WI38 (cell line): Measurements from ENCODE around the gene LSM4.
A peak's percentile ranks its signal among the peaks of the same experiment; 100 is the strongest.
"Not testable (repeated sequence)": the region's sequence is repeated elsewhere in the genome, so short reads cannot be mapped to it uniquely, and the experiment has no call there.

ENCODE experiments used
- H3K4me3 ChIP-seq: 2 replicates; pipeline ENCODE4 v1.5.1; 2011; ENCODE audit warnings: low read depth, mild to moderate bottlenecking, control low read depth, low read length
- TF ChIP-seq, protein P1 (sequence below): IDR thresholded peaks from 2 replicates; pipeline ENCODE4 v1.5.1; 2012; ENCODE audit warnings: low read depth, mild to moderate bottlenecking, control low read depth, low read length

Gene LSM4

DNA sequence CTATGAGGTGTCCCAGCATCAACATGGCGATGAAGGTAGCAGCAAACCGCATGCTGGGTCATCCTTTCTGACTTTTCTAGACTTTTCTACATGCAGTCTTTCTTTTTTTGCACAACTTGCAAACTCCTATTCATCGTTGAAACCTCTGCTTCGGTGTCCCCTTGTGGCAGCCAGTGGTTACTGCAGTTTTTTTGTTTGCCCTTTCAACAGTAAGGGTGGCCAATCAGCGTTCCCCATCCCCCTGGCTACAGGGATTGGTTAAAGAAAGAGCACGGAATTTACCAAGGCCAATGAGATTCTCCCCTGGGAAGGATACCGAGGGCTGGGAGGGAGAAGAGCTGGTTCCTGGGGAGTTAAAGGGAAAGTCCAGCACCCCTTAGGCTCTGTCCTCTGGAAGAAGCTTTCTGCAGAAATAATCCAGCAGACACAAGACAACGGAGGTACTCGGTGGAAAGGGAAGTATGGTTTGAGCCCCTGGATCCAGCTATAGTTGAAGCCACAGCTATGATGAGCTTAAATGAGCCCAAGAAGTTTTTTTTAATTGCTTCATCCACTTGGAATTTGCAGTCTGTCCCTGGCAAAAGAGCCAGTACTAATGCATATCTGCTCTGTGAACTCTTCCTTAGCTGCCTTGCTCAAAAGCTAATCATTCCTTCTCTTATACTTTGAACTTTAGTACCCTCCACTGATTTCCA is 5.6 kb upstream of the LSM4 start:
- peak overlapping the region; percentile 41 for H3K4me3 ChIP-seq
- TF ChIP-seq, protein P1, sequence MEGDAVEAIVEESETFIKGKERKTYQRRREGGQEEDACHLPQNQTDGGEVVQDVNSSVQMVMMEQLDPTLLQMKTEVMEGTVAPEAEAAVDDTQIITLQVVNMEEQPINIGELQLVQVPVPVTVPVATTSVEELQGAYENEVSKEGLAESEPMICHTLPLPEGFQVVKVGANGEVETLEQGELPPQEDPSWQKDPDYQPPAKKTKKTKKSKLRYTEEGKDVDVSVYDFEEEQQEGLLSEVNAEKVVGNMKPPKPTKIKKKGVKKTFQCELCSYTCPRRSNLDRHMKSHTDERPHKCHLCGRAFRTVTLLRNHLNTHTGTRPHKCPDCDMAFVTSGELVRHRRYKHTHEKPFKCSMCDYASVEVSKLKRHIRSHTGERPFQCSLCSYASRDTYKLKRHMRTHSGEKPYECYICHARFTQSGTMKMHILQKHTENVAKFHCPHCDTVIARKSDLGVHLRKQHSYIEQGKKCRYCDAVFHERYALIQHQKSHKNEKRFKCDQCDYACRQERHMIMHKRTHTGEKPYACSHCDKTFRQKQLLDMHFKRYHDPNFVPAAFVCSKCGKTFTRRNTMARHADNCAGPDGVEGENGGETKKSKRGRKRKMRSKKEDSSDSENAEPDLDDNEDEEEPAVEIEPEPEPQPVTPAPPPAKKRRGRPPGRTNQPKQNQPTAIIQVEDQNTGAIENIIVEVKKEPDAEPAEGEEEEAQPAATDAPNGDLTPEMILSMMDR, result peak; percentile 90

DNA sequence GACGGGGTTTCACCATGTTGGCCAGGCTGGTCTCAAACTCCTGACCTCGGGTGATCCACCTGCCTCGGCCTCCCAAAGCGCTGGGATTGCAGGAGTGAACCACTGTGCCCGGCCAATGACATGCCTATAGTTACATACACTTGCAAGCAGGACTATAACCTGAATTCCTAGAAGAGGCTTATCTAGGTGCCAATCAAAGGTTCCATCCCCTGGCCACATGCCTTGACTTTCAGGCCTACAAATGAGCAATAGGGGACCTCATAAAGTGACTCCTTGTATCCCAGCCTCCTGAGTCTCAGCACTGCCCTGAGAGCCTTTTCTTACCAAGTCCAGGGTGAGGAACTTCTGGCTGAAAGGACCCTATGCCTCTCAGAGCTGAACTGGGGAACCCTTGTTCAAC is 3.9 kb upstream of the LSM4 start:
- no peak overlapping the region for H3K4me3 ChIP-seq
- TF ChIP-seq, protein P1, result no peak

DNA sequence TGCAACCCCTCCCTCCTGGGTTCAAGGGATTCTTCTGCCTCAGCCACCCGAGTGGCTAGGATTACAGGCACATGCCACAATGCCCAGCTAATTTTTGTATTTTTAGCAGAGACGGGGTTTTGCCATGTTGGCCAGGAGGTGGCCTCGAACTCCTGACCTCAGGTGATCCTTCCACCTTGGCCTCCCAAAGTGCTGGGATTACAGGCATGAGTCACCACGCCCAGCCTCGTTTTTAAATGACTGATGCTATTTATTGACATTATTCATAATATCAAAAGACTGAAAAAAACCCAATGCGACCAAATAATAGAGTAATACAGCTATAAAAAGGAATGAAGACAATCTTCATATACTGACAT is 1.5 kb upstream of the LSM4 start:
- not testable (repeated sequence) for H3K4me3 ChIP-seq

DNA sequence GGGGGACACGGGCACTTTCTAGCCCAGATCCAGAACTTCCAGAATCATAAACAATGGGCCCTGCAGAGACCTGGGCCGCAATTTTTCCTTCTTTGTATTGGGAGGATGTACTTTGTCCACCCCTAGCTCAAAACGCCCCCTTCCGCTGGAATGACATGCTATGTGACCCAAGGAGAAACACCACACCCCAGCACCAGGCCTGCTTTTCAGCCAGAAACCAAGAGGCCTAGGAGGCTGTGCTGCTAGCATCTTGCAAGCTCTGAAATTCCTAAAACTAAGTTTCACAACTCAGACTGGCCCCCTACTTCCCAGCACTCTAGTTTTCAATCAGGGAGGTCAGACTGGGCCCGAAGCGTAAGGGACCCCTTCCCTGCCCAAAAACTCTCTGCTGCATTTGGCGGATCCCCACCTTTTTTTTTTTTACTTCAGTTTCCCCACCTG is 538 bp downstream of the LSM4 start:
- H3K4me3 ChIP-seq, result peak overlapping the region; percentile 83
- TF ChIP-seq, protein P1, result no peak

- peak overlapping the region; percentile 83 for H3K4me3 ChIP-seq
- TF ChIP-seq, protein P1, result no peak
Measured at GRCh38 chr19:18321734-18322102, 1.2 kb downstream of the LSM4 start.

DNA sequence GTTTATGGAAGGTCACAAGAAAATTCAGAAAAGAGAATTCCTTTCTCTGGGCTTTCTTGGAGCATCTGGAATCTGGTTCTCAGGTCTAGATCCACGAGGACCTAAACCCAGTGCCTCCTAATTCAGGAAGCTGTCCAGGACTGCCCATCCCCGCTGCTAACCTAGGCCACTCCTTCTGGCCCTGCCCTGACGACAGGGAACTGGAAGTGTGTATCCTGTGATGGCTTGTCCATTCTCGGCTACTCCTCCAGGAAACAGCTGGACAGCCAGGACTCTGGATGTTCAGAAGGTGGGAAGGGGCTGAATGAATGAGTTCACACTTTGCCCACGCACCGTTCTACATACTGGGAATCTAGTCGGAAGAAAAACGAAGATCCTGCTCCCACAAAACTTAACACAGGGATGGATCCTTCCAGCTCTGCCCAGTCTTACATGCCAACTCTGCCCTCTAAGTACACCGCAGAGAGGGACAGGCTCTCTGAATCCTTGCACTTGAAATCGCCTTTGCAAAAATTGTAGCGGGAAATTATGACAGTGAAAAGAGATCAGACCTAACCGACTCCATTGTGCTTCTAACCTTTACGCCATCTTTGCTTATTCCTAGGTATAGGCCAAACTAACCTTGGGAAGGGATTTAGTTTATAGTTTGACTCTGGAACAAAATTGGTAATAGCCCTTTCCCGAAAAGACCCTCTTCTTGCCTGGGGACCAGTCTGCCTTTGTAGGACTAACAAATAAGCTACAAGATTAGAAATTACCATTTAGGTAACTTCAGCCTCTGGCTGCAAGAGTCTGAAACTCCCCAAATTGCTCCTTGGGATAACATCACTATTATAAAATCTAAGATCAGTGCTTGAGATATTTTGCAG is 1.8 kb downstream of the LSM4 start:
- no peak overlapping the region for H3K4me3 ChIP-seq
- TF ChIP-seq, protein P1, result no peak

DNA sequence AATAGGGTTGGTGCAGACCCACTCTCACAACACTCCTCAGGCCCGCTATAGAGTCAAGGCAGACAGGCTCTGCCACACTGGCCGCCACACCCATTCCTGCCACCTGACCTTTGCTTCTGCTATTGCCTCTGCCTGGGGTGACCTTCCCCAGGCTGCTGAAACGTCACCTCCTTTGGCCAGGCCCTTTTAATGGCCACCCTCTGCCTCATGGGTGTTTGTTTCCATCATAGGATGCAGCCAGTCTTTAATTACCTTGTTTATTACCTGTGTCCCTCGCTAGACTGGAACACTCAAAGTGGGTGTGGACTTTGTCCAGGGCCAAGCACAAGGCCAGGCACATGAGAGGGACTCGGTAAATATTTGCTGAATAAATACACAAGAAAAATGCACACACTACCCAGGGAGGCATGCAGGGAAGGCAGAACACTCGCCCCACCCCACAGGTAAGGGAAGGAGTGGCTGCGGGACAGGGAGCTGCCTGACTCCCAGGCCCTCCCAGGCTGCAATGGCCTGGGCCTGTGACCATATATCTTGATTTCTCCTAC is 3.2 kb downstream of the LSM4 start:
- H3K4me3 ChIP-seq, result no peak overlapping the region
- TF ChIP-seq, protein P1, result no peak
